Dermis microvascular lymphatic vessel endothelial cell (primary cell): Measurements from ENCODE around the gene LUC7L2. TPM values are rescaled to one million over a fixed set of nuclear protein-coding genes. Genes with fewer than 3 reads are reported as not detected.
"Not testable (repeated sequence)": the region's sequence is repeated elsewhere in the genome, so short reads cannot be mapped to it uniquely, and the experiment has no call there.

Experiments used
- DNase-seq, 2 donors: peaks; one replicate each; pipeline versions ENCODE4 v3.0.0 to v3.0.0-alpha.2; 2010; ENCODE audit warnings: low read depth in 2 of 2
- total RNA-seq: library from RNA; depleted of rRNA; stranded (reverse); fragments of >200 nt; gene quantifications from 2 replicates; pipeline ENCODE4 v1.2.1, GENCODE V29; 2014

LUC7L2 gene
- total RNA-seq, 1 donor from 2014 or later, result 27.3 TPM

GRCh38 chr7:139355320-139355719 lies 4.4 kb upstream of the LUC7L2 start:
- no peak for DNase-seq

GRCh38 chr7:139357729-139358506 lies 1.8 kb upstream of the LUC7L2 start:
- not testable (repeated sequence) for DNase-seq

- peak; percentile 38 to 44 for DNase-seq
Measured at GRCh38 chr7:139358541-139359365, 941 bp upstream of the LUC7L2 start.

- DNase-seq, result peak; percentile 82 to 97
Measured at GRCh38 chr7:139360210-139360947, 685 bp downstream of the LUC7L2 start.

GRCh38 chr7:139360948-139361307 lies 1.2 kb downstream of the LUC7L2 start:
- DNase-seq, result no peak

GRCh38 chr7:139361523-139361922 lies 1.8 kb downstream of the LUC7L2 start:
- no peak for DNase-seq

- DNase-seq, result no peak
Measured at GRCh38 chr7:139362302-139362701, 2.6 kb downstream of the LUC7L2 start.

- DNase-seq, result no peak
Measured at GRCh38 chr7:139362981-139363380, 3.3 kb downstream of the LUC7L2 start.

GRCh38 chr7:139365336-139365735 lies 5.6 kb downstream of the LUC7L2 start:
- DNase-seq, result no peak

GRCh38 chr7:139366400-139366799 lies 6.7 kb downstream of the LUC7L2 start:
- DNase-seq, result no peak

- no peak for DNase-seq
Measured at GRCh38 chr7:139367438-139368155, 7.9 kb downstream of the LUC7L2 start.

- no peak for DNase-seq
Measured at GRCh38 chr7:139370301-139370942, 10.7 kb downstream of the LUC7L2 start.

GRCh38 chr7:139370943-139371313 lies 11.2 kb downstream of the LUC7L2 start:
- no peak for DNase-seq

- DNase-seq, result no peak
Measured at GRCh38 chr7:139374246-139374645, 14.6 kb downstream of the LUC7L2 start.

- DNase-seq, result no peak
Measured at GRCh38 chr7:139382439-139382838, 22.7 kb downstream of the LUC7L2 start.

- no peak for DNase-seq
Measured at GRCh38 chr7:139384611-139385010, 24.9 kb downstream of the LUC7L2 start.

GRCh38 chr7:139387594-139387993 lies 27.9 kb downstream of the LUC7L2 start:
- no peak for DNase-seq

- DNase-seq, result no peak
Measured at GRCh38 chr7:139389091-139389490, 29.4 kb downstream of the LUC7L2 start.

- DNase-seq, result no peak
Measured at GRCh38 chr7:139389774-139390173, 30.1 kb downstream of the LUC7L2 start.

- DNase-seq, result no peak
Measured at GRCh38 chr7:139393621-139394211, 34.0 kb downstream of the LUC7L2 start.

GRCh38 chr7:139394540-139394939 lies 34.8 kb downstream of the LUC7L2 start:
- DNase-seq, result no peak
